ENCODE results near the gene TRUB2. TPM values are rescaled to one million over a fixed set of nuclear protein-coding genes. Genes with fewer than 3 reads are reported as not detected.

TRUB2 gene
- total and polyA plus RNA-seq, 2 of the 8 experiments (the other 6 are each of a cell fraction or from before 2014, with no cell fraction given), result 20.7 to 37.8 TPM

GRCh38 chr9:128257907-128258306 lies 64.3 kb downstream of the TRUB2 start:
- H3K27ac ChIP-seq (ENCODE audit: low read depth, low read length), result no peak overlapping the region
- 96% methylated on average over 11 of the region's 11 CpGs; no CpG with 5 or more reads in 1 of the 2 experiments for WGBS, 2 experiments (ENCODE audit: extremely low coverage in 1 of 2, insufficient coverage in 1 of 2, insufficient read length in 1 of 2, insufficient replicate concordance in 2 of 2, low coverage in 1 of 2, low lambda C conversion rate in 2 of 2, missing lambda C conversion rate in 1 of 2)
- H3K4ac ChIP-seq (replicated peaks; ENCODE audit: insufficient read length, low read depth, low read length), result no peak overlapping the region
- H2BK12ac ChIP-seq (ENCODE audit: low read depth, low read length), result no peak overlapping the region
- peaks cover 0 to 3% (median 2%) of the 10 kb centered on the region in 4 experiments; a peak in 3 of 7 replicates for H3K4me1 ChIP-seq (replicated peaks in 1 of 4; ENCODE audit: control insufficient read depth in 3 of 4, insufficient read depth in 4 of 4, low read length in 3 of 4)
- ChIA-PET POLR2A (ENCODE audit: partially characterized antibody) (interaction anchor here (1.6 to 1.7 kb wide), 3 partner anchors 10 to 19 kb away, joined by 3 to 5 read pairs (median 3); no protein-coding TSS in a partner anchor), CTCF (ENCODE audit: partially characterized antibody) (interaction anchor here (0.7 to 7.9 kb wide), 7 partner anchors 8 to 133 kb away, joined by 3 to 58 read pairs (median 4); no protein-coding TSS in a partner anchor)
- H4K8ac ChIP-seq (ENCODE audit: extremely low read depth, insufficient read depth, low read length), result peak overlapping the region; percentile 35; the same call in 1 of the 2 replicates
- no peak overlapping the region for H2AK5ac ChIP-seq (ENCODE audit: low read depth, low read length)
- no peak overlapping the region for H2AFZ ChIP-seq (ENCODE audit: low read length)
- H3K18ac ChIP-seq (ENCODE audit: extremely low read depth, low read length), result no peak overlapping the region
- no peak overlapping the region for H2BK120ac ChIP-seq (replicated peaks; ENCODE audit: low read depth, low read length)
- H2BK5ac ChIP-seq (ENCODE audit: low read depth, low read length), result no peak overlapping the region
- no peak overlapping the region for H3K4me3 ChIP-seq (ENCODE audit: extremely low read depth in 1 of 4, insufficient read depth in 2 of 4, low read depth in 3 of 4, low read length in 4 of 4)
- H3K36me3 ChIP-seq (ENCODE audit: control insufficient read depth in 2 of 4, insufficient read depth in 4 of 4, low read length in 3 of 4), result peaks cover 5 to 36% (median 20%) of the 10 kb centered on the region in 4 experiments; a peak in 6 of 8 replicates
- H3K9me3 ChIP-seq (ENCODE audit: insufficient read depth in 2 of 2, low read depth in 1 of 2, low read length in 1 of 2), result no peaks in the 10 kb centered on the region
- no peak overlapping the region for H2BK20ac ChIP-seq (ENCODE audit: low read length)
- H3K23ac ChIP-seq (ENCODE audit: insufficient read length), result no peak overlapping the region
- no peak overlapping the region for H3K56ac ChIP-seq (replicated peaks; ENCODE audit: insufficient read length, low read depth, low read length)
- no peaks in the 10 kb centered on the region for H3K79me2 ChIP-seq (ENCODE audit: control insufficient read depth in 1 of 2, insufficient read depth in 2 of 2, low read length in 2 of 2)
- no peaks in the 10 kb centered on the region for H3K79me1 ChIP-seq (ENCODE audit: low read depth, low read length)
- no peak overlapping the region for H3K9ac ChIP-seq (replicated peaks in 1 of 4; ENCODE audit: extremely low read depth in 1 of 4, low read depth in 3 of 4, low read length in 3 of 4)
- H4K20me1 ChIP-seq (replicated peaks in 1 of 2; ENCODE audit: control insufficient read depth in 1 of 2, insufficient read depth in 2 of 2, low read length in 2 of 2), result peaks cover 8 to 15% of the 10 kb centered on the region in 2 experiments
- H3K14ac ChIP-seq (ENCODE audit: insufficient read length), result no peak overlapping the region
- H4K91ac ChIP-seq (replicated peaks; ENCODE audit: insufficient read length, low read length), result no peak overlapping the region
- H2BK15ac ChIP-seq (ENCODE audit: low read length), result no peak overlapping the region
- no peak for DNase-seq (ENCODE audit: low read depth in 1 of 2, low spot score in 2 of 2)
- H3K4me2 ChIP-seq (ENCODE audit: insufficient read depth in 1 of 2, low read depth in 2 of 2, low read length in 2 of 2), result no peak overlapping the region
- no peak for FAIRE-seq
- no peaks in the 10 kb centered on the region for H3K23me2 ChIP-seq (ENCODE audit: low read depth, low read length)
- H4K5ac ChIP-seq (ENCODE audit: insufficient read length, low read depth, low read length), result no peak overlapping the region
- no peaks in the 10 kb centered on the region for H3K27me3 ChIP-seq (replicated peaks in 1 of 4; ENCODE audit: control insufficient read depth in 3 of 4, extremely low read depth in 1 of 4, insufficient read depth in 3 of 4, low read length in 3 of 4)
- no peak for TF ChIP-seq CHD1 (IDR thresholded peaks at IDR 0.05; ENCODE audit: low read depth, low read length)
- no peak for TF ChIP-seq TCF12 (IDR thresholded peaks at IDR 0.05; ENCODE audit: low read depth, low read length)
- TF ChIP-seq MAFK (IDR thresholded peaks at IDR 0.05; ENCODE audit: low read depth, low read length), result no peak
- TF ChIP-seq BCL11A (IDR thresholded peaks at IDR 0.05; ENCODE audit: low read depth in 2 of 2, low read length in 2 of 2), result no peak
- TF ChIP-seq RAD21 (IDR thresholded peaks at IDR 0.05 in 1 of 2, conservative IDR thresholded peaks at IDR 0.05 in 1 of 2; ENCODE audit: low read depth in 2 of 2, low read length in 2 of 2), result no peak
- TF ChIP-seq ASH2L (IDR thresholded peaks at IDR 0.05; ENCODE audit: low read length), result no peak
- TF ChIP-seq CBX8 (IDR thresholded peaks at IDR 0.05; ENCODE audit: borderline replicate concordance, low read depth, low read length), result no peak
- TF ChIP-seq ZNF274 (IDR thresholded peaks at IDR 0.05; ENCODE audit: borderline replicate concordance, extremely low read depth, low read length), result no peak
- TF ChIP-seq HDAC2 (IDR thresholded peaks at IDR 0.05; ENCODE audit: borderline replicate concordance in 1 of 2, low read depth in 2 of 2, low read length in 2 of 2), result no peak
- no peak for TF ChIP-seq FOSL1 (IDR thresholded peaks at IDR 0.05; ENCODE audit: insufficient read depth, low read depth, low read length)
- no peak for TF ChIP-seq YY1 (IDR thresholded peaks at IDR 0.05; ENCODE audit: low read depth, low read length)
- no peak for TF ChIP-seq POLR2A (IDR thresholded peaks at IDR 0.05; ENCODE audit: control extremely low read depth in 1 of 2, low read depth in 2 of 2, low read length in 2 of 2)
- no peak for TF ChIP-seq SIN3A (conservative IDR thresholded peaks at IDR 0.05 in 1 of 2, IDR thresholded peaks at IDR 0.05 in 1 of 2; ENCODE audit: low read depth in 1 of 2, low read length in 2 of 2)
- no peak for TF ChIP-seq SRF (IDR thresholded peaks at IDR 0.05; ENCODE audit: low read depth, low read length)
